Memory B cell (primary cell): ENCODE measurements around the gene TADA1.

Experiments
- ATAC-seq: fragments of 150-1000 bp; cut with Tn5 transposase; 2 replicates; pipeline ENCODE4 v1.10.0; 2021; ENCODE audit warnings: low read depth, mild to moderate bottlenecking, moderate library complexity
- DNase-seq, 2 donors: peaks; one replicate each; pipeline ENCODE4 v3.0.0; 2022; ENCODE audit warnings: low spot score in 2 of 2
- H3K27ac Mint-ChIP-seq: one replicate; pipeline ENCODE4 v1.8.0; 2022; ENCODE audit warnings: mild to moderate bottlenecking, moderate library complexity, mixed read lengths
- H3K27me3 Mint-ChIP-seq: one replicate; pipeline ENCODE4 v1.8.0; 2022; ENCODE audit warnings: mixed read lengths
- H3K36me3 Mint-ChIP-seq: one replicate; pipeline ENCODE4 v1.8.0; 2022; ENCODE audit warnings: mild to moderate bottlenecking, mixed read lengths
- H3K4me1 Mint-ChIP-seq: one replicate; pipeline ENCODE4 v1.8.0; 2022; ENCODE audit warnings: mixed read lengths
- H3K4me3 Mint-ChIP-seq: one replicate; pipeline ENCODE4 v1.8.0; 2022; ENCODE audit warnings: mild to moderate bottlenecking, moderate library complexity, mixed read lengths
- H3K9me3 Mint-ChIP-seq: one replicate; pipeline ENCODE4 v1.8.0; 2022; ENCODE audit warnings: mixed read lengths

TADA1 gene, protein sequence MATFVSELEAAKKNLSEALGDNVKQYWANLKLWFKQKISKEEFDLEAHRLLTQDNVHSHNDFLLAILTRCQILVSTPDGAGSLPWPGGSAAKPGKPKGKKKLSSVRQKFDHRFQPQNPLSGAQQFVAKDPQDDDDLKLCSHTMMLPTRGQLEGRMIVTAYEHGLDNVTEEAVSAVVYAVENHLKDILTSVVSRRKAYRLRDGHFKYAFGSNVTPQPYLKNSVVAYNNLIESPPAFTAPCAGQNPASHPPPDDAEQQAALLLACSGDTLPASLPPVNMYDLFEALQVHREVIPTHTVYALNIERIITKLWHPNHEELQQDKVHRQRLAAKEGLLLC

DNA sequence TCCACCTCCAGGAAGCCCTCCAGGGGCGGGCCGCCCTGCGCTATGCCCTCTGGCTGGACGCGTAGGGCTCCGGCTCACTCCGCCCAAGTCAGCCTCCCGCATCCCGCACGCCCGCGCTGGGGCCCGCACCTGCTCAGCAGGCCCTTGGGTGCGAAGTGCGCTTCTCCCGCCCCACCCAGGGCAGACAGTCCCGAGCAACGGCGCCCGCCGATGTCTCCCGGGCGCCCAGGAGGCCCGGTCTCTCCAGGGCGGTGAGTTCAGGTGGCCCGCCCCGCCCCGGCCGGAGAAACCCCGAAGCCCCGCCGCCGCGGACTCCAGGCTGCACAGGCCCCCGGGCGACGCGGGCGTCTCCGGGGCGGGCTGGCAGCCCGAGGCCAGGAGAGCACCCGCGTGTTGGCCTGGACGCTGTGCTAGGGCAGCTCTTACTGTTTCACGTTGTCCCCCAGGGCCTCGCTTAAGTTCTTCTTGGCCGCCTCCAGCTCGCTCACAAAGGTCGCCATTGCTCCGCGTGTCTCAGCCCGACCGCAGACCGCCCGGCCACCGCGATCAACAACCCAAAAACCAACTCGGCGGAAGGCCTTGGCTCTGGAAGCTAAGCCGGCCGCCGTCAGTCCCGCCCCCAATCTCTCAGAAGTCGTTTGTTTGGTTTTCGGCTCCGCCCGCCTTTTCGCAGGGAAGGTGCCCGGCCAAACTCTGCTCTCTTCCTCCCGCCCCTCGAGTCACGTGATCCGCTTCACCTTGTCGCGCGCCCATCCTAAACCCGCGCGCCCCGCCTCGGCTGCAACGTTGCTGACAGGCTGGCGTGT lies at the start of gene TADA1:
Gene TADA1 (minus strand): TSS at position 531 of the 806 bp plus-strand sequence. CDS start 31 bp downstream, at position 500.
- H3K36me3 Mint-ChIP-seq, result peaks cover 2% of the 10 kb centered on the region
- no peaks in the 10 kb centered on the region for H3K9me3 Mint-ChIP-seq
- peak; percentile 91 to 97 for DNase-seq
- H3K27me3 Mint-ChIP-seq, result no peaks in the 10 kb centered on the region
- ATAC-seq, result peak; percentile 90
- H3K27ac Mint-ChIP-seq, result peak within 1 kb of the TSS; percentile 46
- H3K4me3 Mint-ChIP-seq, result peak within 1 kb of the TSS; percentile 88
- peaks cover 17% of the 10 kb centered on the region for H3K4me1 Mint-ChIP-seq

DNA sequence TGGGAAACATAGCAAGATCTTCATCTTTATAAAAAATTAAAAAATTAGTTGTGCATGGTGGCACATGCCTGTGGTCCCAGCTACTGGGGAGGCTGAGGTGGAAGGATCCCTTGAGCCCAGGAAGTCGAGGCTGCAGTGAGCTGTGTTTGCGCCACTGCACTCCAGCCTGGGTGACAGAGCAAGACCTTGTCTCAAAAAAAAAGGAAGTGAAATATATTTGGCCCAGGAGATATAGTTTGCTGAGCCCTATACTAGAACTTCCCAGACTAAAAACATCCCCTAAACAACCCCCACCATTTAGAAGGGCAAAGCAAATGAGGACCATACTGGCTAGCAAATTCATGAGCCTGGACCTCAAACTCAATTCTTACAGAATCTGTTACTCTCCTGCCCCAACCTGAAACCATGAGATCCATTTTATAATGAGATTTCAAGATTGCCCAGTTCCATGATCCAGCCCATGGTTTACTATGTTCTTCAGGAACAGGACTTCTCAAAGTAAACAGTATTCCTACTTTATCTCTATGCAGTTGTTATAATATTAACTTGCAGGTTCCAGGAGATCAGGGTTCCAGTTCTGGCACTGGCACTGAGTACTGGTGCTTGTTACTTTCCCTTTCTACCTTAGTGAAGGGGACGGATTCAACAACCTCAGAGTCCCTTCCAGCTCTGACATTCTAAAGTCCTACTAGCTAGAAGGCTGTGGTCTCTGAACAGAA lies 48.9 kb upstream of the TADA1 start:
- Mint-ChIP-seq H3K4me1 (peaks cover 9% of the 10 kb centered on the region), H3K27ac (no peak overlapping the region), H3K9me3 (no peaks in the 10 kb centered on the region), H3K4me3 (no peak overlapping the region), H3K27me3 (peaks cover 10% of the 10 kb centered on the region), H3K36me3 (no peaks in the 10 kb centered on the region)
- DNase-seq (peak in 1 of 2 donors; percentile 17), ATAC-seq (peak; percentile 97)

DNA sequence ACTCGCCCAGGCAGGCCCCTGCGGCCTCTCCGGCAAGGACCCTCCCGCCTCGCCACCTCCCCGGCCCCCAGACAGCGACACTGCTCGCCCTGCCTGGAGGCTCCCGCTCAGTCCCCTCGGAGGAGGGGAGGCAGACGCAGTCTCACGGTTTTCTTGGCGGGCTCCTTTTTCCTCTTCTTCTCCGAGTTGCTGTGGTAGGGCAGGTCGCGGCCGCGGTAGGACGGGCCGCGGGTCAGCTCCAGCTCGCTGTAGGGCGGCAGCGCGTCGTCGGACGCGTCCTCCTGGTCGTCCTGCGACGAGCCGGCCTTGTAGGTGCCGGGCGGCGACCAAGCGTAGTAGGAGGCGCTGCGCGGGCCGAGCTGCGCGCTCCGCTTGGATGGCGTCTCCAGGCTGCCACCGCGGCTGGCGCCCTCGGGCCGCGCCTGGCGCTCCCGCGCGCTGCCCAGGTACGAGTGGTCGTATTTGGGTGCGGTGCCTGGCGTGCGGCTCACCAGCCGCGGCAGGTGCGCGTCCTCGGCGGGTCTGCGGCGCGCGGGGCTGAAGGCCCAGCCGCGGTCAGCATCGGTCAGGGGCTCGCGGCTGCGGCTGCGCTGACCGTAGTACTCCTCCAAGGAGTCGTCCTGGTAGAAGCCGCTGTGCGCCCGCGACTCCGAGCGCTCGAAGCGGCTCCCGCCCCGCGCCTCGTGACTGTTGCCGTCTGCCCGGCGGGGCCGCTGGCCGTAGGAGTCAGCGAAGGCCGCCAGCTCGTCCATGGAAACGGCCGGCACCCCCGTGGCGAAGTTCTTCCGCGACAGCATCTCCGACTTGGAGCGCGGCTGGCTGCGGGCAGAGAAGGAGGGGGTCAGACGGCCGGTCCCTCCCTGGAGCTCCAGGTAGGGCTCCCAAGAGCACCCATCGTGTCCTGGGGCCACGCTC lies 44.8 kb upstream of the TADA1 start:
- peak overlapping the region; percentile 56 for H3K4me3 Mint-ChIP-seq
- peak; percentile 38 for ATAC-seq
- H3K9me3 Mint-ChIP-seq, result no peaks in the 10 kb centered on the region
- DNase-seq, result peak in 1 of 2 donors; percentile 20
- peaks cover 8% of the 10 kb centered on the region for H3K4me1 Mint-ChIP-seq
- H3K27ac Mint-ChIP-seq, result no peak overlapping the region
- no peaks in the 10 kb centered on the region for H3K36me3 Mint-ChIP-seq
- H3K27me3 Mint-ChIP-seq, result peaks cover 10% of the 10 kb centered on the region

DNA sequence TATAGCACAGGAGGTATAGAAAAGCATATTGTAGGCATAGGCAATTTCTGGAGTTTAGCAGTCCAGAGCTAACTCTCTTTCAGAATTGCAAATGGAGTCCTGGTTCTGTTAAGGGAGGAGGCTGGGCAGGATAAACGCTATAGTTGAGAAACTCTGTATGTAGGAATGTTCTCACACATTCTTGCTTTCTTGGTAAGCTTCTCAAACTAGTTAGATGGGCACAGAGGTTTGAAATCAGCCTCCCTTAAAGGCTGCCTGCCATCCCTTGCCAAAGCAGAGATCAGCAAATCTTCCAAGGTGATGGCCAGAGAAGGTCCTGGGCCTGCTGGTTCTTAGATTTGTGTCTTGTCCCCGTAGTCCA lies 42.9 kb upstream of the TADA1 start:
- no peak for DNase-seq
- Mint-ChIP-seq H3K4me1 (peaks cover 2% of the 10 kb centered on the region), H3K4me3 (no peak overlapping the region), H3K27ac (no peak overlapping the region), H3K27me3 (peaks cover 10% of the 10 kb centered on the region), H3K36me3 (no peaks in the 10 kb centered on the region), H3K9me3 (no peaks in the 10 kb centered on the region)
- ATAC-seq, result no peak

DNA sequence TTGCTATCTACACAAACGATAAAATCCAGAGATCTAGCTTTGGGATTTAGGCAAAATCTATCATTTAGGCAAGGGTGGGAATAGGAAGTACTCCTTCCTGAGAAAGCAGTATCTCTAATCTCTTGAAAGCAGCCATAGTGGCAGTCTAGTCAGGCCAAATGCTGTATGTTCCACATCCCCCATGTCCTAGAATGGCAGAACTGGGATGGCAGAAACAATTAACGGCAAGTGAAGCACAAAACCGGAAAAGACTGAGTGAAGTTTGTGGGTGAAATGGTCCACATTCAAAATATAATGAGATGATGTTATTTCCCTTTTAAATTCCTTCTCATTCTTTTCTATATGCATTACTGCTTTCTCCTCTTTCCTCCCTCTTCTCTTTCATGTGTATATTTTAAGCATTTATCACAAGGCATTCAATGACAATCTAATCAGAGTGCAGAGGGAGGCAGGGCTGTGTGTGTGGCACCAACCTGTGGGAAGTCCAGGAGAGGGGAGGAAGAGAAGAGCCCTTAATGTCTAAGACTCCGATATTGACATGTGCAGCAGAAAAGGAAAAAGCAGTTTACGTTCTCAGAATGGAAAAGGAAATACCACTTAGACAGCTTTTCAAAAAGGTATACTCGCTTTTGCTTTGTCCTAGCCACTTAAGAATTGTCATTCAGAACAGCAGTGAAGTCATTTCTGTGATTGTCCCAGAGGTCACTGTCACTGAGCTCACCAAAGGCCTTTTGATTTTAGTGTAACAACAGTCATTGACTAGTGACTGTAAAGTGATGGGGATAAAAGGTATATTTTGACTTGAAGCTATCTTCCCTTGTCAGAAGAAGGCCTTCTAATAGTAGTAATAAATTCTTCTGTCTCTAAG lies 42.3 kb upstream of the TADA1 start:
- Mint-ChIP-seq H3K9me3 (no peaks in the 10 kb centered on the region), H3K4me1 (peaks cover 2% of the 10 kb centered on the region), H3K36me3 (no peaks in the 10 kb centered on the region), H3K4me3 (no peak overlapping the region), H3K27me3 (peaks cover 10% of the 10 kb centered on the region), H3K27ac (no peak overlapping the region)
- no peak for ATAC-seq
- DNase-seq, result no peak

DNA sequence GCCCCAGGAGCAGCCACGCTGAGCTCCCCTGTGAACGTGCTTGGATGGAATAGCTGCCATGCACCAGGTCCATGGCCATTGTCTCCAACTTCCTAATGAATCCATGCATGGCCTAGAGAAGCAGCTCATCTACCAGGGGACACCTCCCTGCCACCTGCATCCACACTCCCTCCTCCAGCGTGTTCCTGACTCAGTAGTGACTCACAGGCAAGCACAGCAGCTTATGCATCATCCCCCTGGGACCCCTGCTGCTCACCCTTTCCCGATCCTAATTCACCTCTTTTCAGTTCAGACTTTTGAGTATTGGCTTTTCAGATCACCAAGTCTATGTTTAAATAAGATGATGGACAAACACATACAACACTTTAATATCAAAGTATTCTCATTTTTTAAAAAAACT lies 39.9 kb upstream of the TADA1 start:
- Mint-ChIP-seq H3K4me3 (no peak overlapping the region), H3K9me3 (peaks cover 2% of the 10 kb centered on the region), H3K27ac (no peak overlapping the region), H3K27me3 (peaks cover 8% of the 10 kb centered on the region), H3K36me3 (no peaks in the 10 kb centered on the region), H3K4me1 (no peaks in the 10 kb centered on the region)
- ATAC-seq, result no peak
- no peak for DNase-seq

DNA sequence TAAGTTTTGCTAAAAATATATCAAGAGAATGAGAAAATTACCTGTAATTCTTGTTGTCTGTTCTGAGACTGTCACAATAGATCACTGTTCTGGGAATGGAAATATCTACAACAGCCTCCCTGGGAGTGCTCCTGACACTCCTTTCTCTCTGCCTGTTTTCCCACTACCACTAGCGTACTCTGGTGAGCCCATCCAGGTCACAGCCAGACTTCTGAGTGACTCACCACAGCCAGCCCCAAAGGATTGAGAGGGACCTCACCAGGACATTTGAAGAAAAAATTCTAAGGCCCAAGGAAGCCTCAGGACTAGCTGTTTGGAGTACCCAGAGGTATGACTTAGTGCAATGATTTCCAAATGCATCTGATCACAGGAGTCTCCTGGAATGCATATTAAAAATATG lies 39.0 kb upstream of the TADA1 start:
- H3K27ac Mint-ChIP-seq, result no peak overlapping the region
- H3K36me3 Mint-ChIP-seq, result no peaks in the 10 kb centered on the region

DNA sequence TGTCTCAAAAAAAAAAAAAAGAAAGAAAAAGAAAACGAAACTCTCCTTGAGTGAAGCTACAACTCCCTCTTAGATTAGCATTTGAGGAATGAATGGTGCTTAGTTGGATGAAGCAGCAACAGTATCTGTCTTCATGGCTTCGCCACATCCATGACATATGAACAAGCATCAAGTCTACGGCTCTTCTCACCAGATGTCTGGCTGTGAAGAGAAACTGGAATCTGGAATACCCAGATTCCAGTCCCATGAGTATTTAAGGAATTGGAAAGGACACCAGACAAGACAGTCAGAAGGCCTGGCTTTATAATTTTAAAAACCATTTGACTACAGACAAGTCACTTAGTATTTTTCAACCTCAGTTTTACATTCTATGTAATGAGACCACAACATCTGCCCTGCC lies 38.0 kb upstream of the TADA1 start:
- DNase-seq, result no peak
- Mint-ChIP-seq H3K36me3 (no peaks in the 10 kb centered on the region), H3K4me1 (peaks cover 3% of the 10 kb centered on the region), H3K27ac (no peak overlapping the region), H3K9me3 (peaks cover 2% of the 10 kb centered on the region), H3K27me3 (peaks cover 3% of the 10 kb centered on the region), H3K4me3 (no peak overlapping the region)
- ATAC-seq, result no peak

More for the DNA sequence above, 39.0 kb upstream of the TADA1 start:
- Mint-ChIP-seq H3K4me1 (peaks cover 3% of the 10 kb centered on the region), H3K27me3 (peaks cover 7% of the 10 kb centered on the region), H3K4me3 (no peak overlapping the region), H3K9me3 (peaks cover 2% of the 10 kb centered on the region)
- DNase-seq (no peak), ATAC-seq (no peak)

DNA sequence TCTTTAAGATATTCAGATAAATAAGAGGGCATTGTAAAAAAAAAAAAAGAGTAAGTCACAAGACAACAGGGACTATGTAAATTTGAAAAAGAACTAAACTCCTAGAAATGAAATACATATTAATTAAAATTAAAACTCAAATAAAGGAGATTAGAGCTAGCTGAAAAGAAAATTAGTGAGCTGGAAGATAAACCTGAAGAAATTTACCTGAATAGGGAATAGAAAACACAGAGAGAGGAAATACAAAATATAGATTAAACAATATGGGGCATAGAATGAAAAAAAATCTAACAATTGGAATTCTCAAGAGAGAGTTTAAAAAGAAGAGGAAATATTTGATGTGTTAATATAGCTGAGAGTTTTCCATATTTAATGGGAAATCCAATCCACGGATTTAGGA lies 35.6 kb upstream of the TADA1 start:
- Mint-ChIP-seq H3K4me3 (no peak overlapping the region), H3K27me3 (peaks cover 3% of the 10 kb centered on the region), H3K36me3 (no peaks in the 10 kb centered on the region), H3K4me1 (peaks cover 5% of the 10 kb centered on the region), H3K9me3 (peaks cover 2% of the 10 kb centered on the region), H3K27ac (no peak overlapping the region)
- DNase-seq (no peak), ATAC-seq (no peak)

DNA sequence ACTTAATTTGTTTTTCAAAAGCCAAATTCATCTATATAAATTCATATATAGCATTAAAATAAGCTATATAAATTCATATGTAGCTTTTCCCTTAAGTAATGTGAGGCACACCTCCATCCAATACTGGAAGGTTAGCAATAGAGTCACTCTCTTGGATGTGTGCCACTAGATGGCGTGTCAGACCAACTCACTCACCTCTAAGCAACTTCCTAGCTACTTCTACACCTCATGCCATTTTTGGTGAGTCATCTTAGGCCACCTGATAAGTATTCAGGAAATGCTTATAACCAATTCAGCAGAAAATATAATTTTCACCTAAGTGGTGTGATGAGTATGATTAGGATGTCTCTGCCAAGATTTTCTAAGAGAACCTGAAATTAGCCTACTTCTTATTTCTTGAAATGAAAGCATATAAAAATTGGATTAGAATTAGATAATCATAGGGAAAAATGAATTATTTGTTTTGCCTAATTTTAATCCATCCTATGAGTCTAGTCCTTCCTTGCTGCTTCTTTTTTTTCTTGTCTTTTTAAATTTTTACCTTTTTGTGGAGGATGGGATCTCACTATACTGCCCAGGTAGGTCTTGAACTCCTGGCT lies 34.4 kb upstream of the TADA1 start:
- Mint-ChIP-seq H3K4me1 (peaks cover 5% of the 10 kb centered on the region), H3K27me3 (peaks cover 5% of the 10 kb centered on the region), H3K9me3 (peaks cover 2% of the 10 kb centered on the region), H3K36me3 (no peaks in the 10 kb centered on the region), H3K27ac (no peak overlapping the region), H3K4me3 (no peak overlapping the region)
- peak; percentile 52 to 62 for DNase-seq
- peak; percentile 99 for ATAC-seq

DNA sequence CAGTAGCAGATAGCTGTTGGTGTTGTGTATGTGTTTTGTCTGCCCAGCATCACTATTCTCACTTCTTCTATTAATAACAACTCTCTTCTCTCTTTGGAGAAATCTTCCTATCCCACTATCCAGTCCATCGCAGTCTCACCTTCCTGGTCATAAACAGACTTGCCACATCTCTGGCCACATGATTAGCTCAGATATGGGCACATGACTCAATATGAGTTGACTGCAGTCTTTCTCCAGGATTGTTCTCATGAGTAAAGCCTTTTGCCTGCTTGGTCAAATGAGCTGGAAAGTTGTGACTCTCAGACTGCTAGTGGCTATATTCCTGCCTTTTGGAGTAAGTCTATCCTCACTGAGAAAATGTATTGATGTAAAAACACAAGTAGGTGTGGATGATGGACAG lies 32.9 kb upstream of the TADA1 start:
- Mint-ChIP-seq H3K9me3 (peaks cover 2% of the 10 kb centered on the region), H3K4me3 (no peak overlapping the region), H3K27me3 (peaks cover 5% of the 10 kb centered on the region), H3K27ac (no peak overlapping the region), H3K4me1 (peaks cover 5% of the 10 kb centered on the region), H3K36me3 (no peaks in the 10 kb centered on the region)
- DNase-seq (no peak), ATAC-seq (no peak)

DNA sequence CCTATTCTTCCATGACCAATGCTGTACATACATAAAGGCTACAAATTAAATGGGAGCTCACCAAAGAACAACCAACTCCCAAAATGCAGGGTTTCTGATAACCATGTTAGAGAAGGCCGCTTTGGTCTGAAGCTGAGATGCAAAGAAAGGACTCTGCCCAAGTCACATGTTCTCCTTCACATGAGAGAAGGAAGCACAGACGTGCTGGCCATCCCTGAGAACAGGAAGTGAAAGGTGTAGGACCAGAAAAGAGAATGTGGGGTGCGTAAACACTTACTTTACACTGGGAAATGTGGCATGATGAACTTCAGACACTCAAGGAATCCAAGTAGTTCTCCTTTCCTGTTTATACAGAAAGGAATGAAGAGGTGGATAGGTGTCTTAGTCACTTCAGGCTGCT lies 31.7 kb upstream of the TADA1 start:
- H3K27me3 Mint-ChIP-seq, result peaks cover 3% of the 10 kb centered on the region
- H3K27ac Mint-ChIP-seq, result no peak overlapping the region
- DNase-seq, result no peak
- ATAC-seq, result peak; percentile 30
- peaks cover 2% of the 10 kb centered on the region for H3K9me3 Mint-ChIP-seq
- no peak overlapping the region for H3K4me3 Mint-ChIP-seq
- peaks cover 14% of the 10 kb centered on the region for H3K4me1 Mint-ChIP-seq
- no peaks in the 10 kb centered on the region for H3K36me3 Mint-ChIP-seq
